B cell (primary cell): Measurements from ENCODE around the gene BMPR1A. TPM values are rescaled to one million over a fixed set of nuclear protein-coding genes. Genes with fewer than 3 reads are reported as not detected.
A peak's percentile ranks its signal among the peaks of the same experiment; 100 is the strongest.

Experiments used
- ATAC-seq: fragments of 200-7000 bp; cut with Tn5 transposase; one replicate; pipeline ENCODE4 v1.10.0; 2021; ENCODE audit warnings: low read depth, mild to moderate bottlenecking, moderate number of reproducible peaks, moderate library complexity
- CTCF ChIA-PET: fragments of 350-600 bp; sonication (Branson Sonifier 250); formaldehyde crosslinking; loops from one replicate; lab custom pipeline; 2021; ENCODE audit warnings: antibody characterized with exemption, inconsistent platforms; lab: Charles Lee
- POLR2A ChIA-PET: fragments of 350-600 bp; sonication (Branson Sonifier 250); formaldehyde crosslinking; loops from one replicate; lab custom pipeline; 2021; ENCODE audit warnings: antibody characterized with exemption; lab: Charles Lee
- DNase-seq: peaks from one replicate; pipeline ENCODE4 v3.0.0; 2013
- H2AFZ ChIP-seq: 2 replicates; pipeline ENCODE4 v1.6.1; 2012; ENCODE audit warnings: mild to moderate bottlenecking, low read depth, low read length; ENCODE audit not compliant: insufficient read depth, poor library complexity, severe bottlenecking
- H3K27ac ChIP-seq, 2 donors: 1 replicate in 1 of 2; 2 replicates in 1 of 2; pipeline ENCODE4 v1.5.1; 2012 to 2013; ENCODE audit warnings: low read length in 2 of 2, mild to moderate bottlenecking in 2 of 2, moderate library complexity in 1 of 2
- H3K27me3 ChIP-seq, 4 experiments: fragments of 200-600 bp in 1 of 4; sonication (generic) in 1 of 4; replicated peaks in 1 of 4; 1 replicate in 2 of 4; 2 replicates in 2 of 4; pipeline versions ENCODE4 v1.6.1 to v1.7.0; 2013 to 2016; ENCODE audit warnings: low read length in 3 of 4, mild to moderate bottlenecking in 2 of 4, mixed read lengths in 1 of 4, moderate library complexity in 1 of 4; ENCODE audit not compliant: insufficient read depth in 4 of 4, control insufficient read depth in 3 of 4; ENCODE audit errors: control extremely low read depth in 1 of 4
- H3K36me3 ChIP-seq, 2 experiments: replicated peaks in 1 of 2; 1 replicate in 1 of 2; 2 replicates in 1 of 2; pipeline versions ENCODE4 v1.6.1 to v1.7.1; 2013; ENCODE audit warnings: low read length in 1 of 2; ENCODE audit not compliant: insufficient read depth in 2 of 2, control insufficient read depth in 1 of 2; ENCODE audit errors: control extremely low read depth in 1 of 2, extremely low read depth in 1 of 2
- H3K4me1 ChIP-seq, 2 donors: fragments of 200-600 bp in 1 of 2; sonication (generic) in 1 of 2; 1 replicate in 1 of 2; 2 replicates in 1 of 2; pipeline versions ENCODE4 v1.5.1 to v1.6.1; 2013 to 2017; ENCODE audit warnings: low read length in 2 of 2; ENCODE audit not compliant: control insufficient read depth in 2 of 2, insufficient read depth in 2 of 2
- H3K4me2 ChIP-seq: replicated peaks from 2 replicates; pipeline ENCODE3; 2012; ENCODE audit warnings: mild to moderate bottlenecking, low read depth, low read length; ENCODE audit not compliant: poor library complexity, severe bottlenecking
- H3K4me3 ChIP-seq, 5 experiments: fragments of 200-600 bp in 1 of 5; sonication (generic) in 1 of 5; 1 replicate in 3 of 5; 2 replicates in 2 of 5; pipeline versions ENCODE4 v1.5.1 to v1.7.0; 2011 to 2016; ENCODE audit warnings: low read length in 4 of 5, mild to moderate bottlenecking in 4 of 5, low read depth in 2 of 5, control low read depth in 1 of 5, moderate library complexity in 1 of 5; ENCODE audit not compliant: insufficient read depth in 1 of 5; ENCODE audit errors: control extremely low read depth in 1 of 5, extremely low read depth in 1 of 5
- H3K79me2 ChIP-seq: fragments of 200-600 bp; sonication (generic); one replicate; pipeline ENCODE4 v1.6.0; 2016; ENCODE audit warnings: low read length; ENCODE audit not compliant: control insufficient read depth, insufficient read depth
- H3K9ac ChIP-seq: fragments of 200-600 bp; sonication (generic); 2 replicates; pipeline ENCODE4 v1.6.1; 2017; ENCODE audit warnings: mild to moderate bottlenecking, low read length, moderate library complexity
- H3K9me3 ChIP-seq, 3 donors: one replicate each; pipeline versions ENCODE4 v1.6.1 to v1.7.1; 2013; ENCODE audit warnings: low read length in 2 of 3; ENCODE audit not compliant: control insufficient read depth in 2 of 3, insufficient read depth in 1 of 3; ENCODE audit errors: control extremely low read depth in 1 of 3
- H4K20me1 ChIP-seq: 2 replicates; pipeline ENCODE4 v1.6.0; 2012; ENCODE audit warnings: mild to moderate bottlenecking, low read length; ENCODE audit not compliant: insufficient read depth, control insufficient read depth, poor library complexity, severe bottlenecking
- H3K27ac Mint-ChIP-seq: one replicate; pipeline ENCODE4 v1.8.0; 2021; ENCODE audit warnings: mixed read lengths
- H3K27me3 Mint-ChIP-seq: one replicate; pipeline ENCODE4 v1.8.0; 2021; ENCODE audit warnings: mixed read lengths
- H3K4me1 Mint-ChIP-seq: one replicate; pipeline ENCODE4 v1.8.0; 2021; ENCODE audit warnings: mixed read lengths
- H3K4me3 Mint-ChIP-seq: one replicate; pipeline ENCODE4 v1.8.0; 2021; ENCODE audit warnings: mixed read lengths
- H3K9me3 Mint-ChIP-seq: one replicate; pipeline ENCODE4 v1.8.0; 2022; ENCODE audit warnings: mixed read lengths; ENCODE audit not compliant: insufficient read depth
- CTCF ChIP-seq: fragments of 200-600 bp; IDR thresholded peaks from one replicate; pipeline ENCODE4 v1.8.0; 2022; ENCODE audit warnings: antibody characterized with exemption, mild to moderate bottlenecking
- EZH2 ChIP-seq: IDR thresholded peaks from 2 replicates; pipeline ENCODE4 v1.6.1; 2012; ENCODE audit warnings: borderline replicate concordance, low read depth, mild to moderate bottlenecking, moderate library complexity, low read length; ENCODE audit not compliant: insufficient read depth, poor library complexity, severe bottlenecking
- WGBS: methylation state at CpG from one replicate; pipeline ENCODE4 v1.1.5; 2013; ENCODE audit warnings: missing lambda C conversion rate; ENCODE audit not compliant: insufficient coverage; 5-methylcytosine and 5-hydroxymethylcytosine counted together
- intact Hi-C: fragments of 100-400 bp; cut with micrococcal nuclease; formaldehyde crosslinking; loops from one replicate; pipeline ENCODE4 v1.10.0; 2022
- polyA plus RNA-seq: library from polyadenylated mRNA; depleted of rRNA; stranded (reverse); fragments of >200 nt; gene quantifications from 2 replicates; pipeline ENCODE4 v1.2.3, GENCODE V29; 2012
- total RNA-seq, 2 donors: library from RNA; stranded (reverse); fragments of 120-200 nt in 1 of 2; gene quantifications; 1 replicate in 1 of 2; 2 replicates in 1 of 2; pipeline versions ENCODE4 v1.2.3 to v1.2.4, GENCODE V29; 2013 to 2022

The BMPR1A gene
- total and polyA plus RNA-seq, 2 donors (not counting 1 experiment from before 2014, with no cell fraction given): 1.9 to 15.1 TPM

- H3K4me1 ChIP-seq: no peaks in the 10 kb centered on the region
- no peak overlapping the region for H3K4me2 ChIP-seq
- H3K27me3 Mint-ChIP-seq: no peaks in the 10 kb centered on the region
- H4K20me1 ChIP-seq: no peaks in the 10 kb centered on the region
- 74% methylated on average over 5 of the region's 6 CpGs for WGBS
- ATAC-seq (no peak), DNase-seq (peak; percentile 5)
- H3K27me3 ChIP-seq: no peaks in the 10 kb centered on the region
- TF ChIP-seq EZH2 (no peak), CTCF (no peak)
- no peaks in the 10 kb centered on the region for H3K4me1 Mint-ChIP-seq
- intact Hi-C loops: loop anchor here (1.0 to 5.0 kb wide), 5 partner anchors 10 to 497 kb away; no protein-coding TSS in a partner anchor
- no peaks in the 10 kb centered on the region for H3K36me3 ChIP-seq
- no peak overlapping the region for H3K27ac ChIP-seq
- H3K9ac ChIP-seq: no peak overlapping the region
- CTCF ChIA-PET: interaction anchor here (0.9 to 4.3 kb wide), 9 partner anchors 11 to 499 kb away, joined by 3 to 68 read pairs (median 7); no protein-coding TSS in a partner anchor
- no peaks in the 10 kb centered on the region for H3K9me3 ChIP-seq
- no peak overlapping the region for H3K4me3 Mint-ChIP-seq
- H2AFZ ChIP-seq: no peak overlapping the region
- no peaks in the 10 kb centered on the region for H3K9me3 Mint-ChIP-seq
- H3K79me2 ChIP-seq: no peaks in the 10 kb centered on the region
- no peak overlapping the region for H3K4me3 ChIP-seq
- POLR2A ChIA-PET: no interaction called here
- no peak overlapping the region for H3K27ac Mint-ChIP-seq
These were observed 142.7 kb downstream of the BMPR1A start for GRCh38 chr10:86899132-86899531.

DNA sequence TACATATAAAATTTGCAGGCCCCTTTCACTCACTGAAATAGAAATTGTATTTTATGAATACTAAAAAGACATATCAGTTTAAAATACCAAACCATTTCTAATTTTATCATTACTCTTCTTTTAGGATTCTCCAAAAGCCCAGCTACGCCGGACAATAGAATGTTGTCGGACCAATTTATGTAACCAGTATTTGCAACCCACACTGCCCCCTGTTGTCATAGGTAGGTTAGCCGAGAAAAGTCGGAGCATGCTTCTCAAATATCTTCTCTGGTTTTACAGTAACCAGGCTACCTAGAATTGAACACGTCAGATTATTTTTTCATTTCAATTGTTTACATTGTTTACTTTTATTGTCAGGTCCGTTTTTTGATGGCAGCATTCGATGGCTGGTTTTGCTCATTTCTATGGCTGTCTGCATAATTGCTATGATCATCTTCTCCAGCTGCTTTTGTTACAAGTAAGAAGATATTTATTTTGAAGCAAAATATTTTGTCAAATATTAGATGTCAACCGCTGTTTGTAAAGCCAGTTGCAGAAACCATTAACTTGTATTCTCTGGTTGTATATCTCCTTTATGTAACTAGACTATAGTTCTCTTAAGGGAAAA lies 143.4 kb downstream of the BMPR1A start:
- Histone ChIP-seq H3K9me3 (no peaks in the 10 kb centered on the region), H3K27me3 (no peaks in the 10 kb centered on the region), H4K20me1 (no peaks in the 10 kb centered on the region), H2AFZ (no peak overlapping the region), H3K4me3 (no peak overlapping the region), H3K36me3 (no peaks in the 10 kb centered on the region), H3K4me1 (no peaks in the 10 kb centered on the region), H3K79me2 (no peaks in the 10 kb centered on the region), H3K27ac (no peak overlapping the region), H3K9ac (no peak overlapping the region), H3K4me2 (no peak overlapping the region)
- intact Hi-C loops: loop anchor here (1.0 to 5.0 kb wide), 5 partner anchors 10 to 497 kb away; no protein-coding TSS in a partner anchor
- no peak overlapping the region for H3K27ac Mint-ChIP-seq
- H3K27me3 Mint-ChIP-seq: no peaks in the 10 kb centered on the region
- ChIA-PET POLR2A (no interaction called here), CTCF (interaction anchor here (0.9 to 4.3 kb wide), 14 partner anchors 12 to 500 kb away, joined by 3 to 68 read pairs (median 4); no protein-coding TSS in a partner anchor)
- H3K9me3 Mint-ChIP-seq: no peaks in the 10 kb centered on the region
- no peak overlapping the region for H3K4me3 Mint-ChIP-seq
- TF ChIP-seq EZH2: no peak
- TF ChIP-seq CTCF: peak; percentile 74
- H3K4me1 Mint-ChIP-seq: no peaks in the 10 kb centered on the region
- DNase-seq (peak; percentile 59), ATAC-seq (no peak)
- WGBS: 20% methylated on average over 1 of the region's 9 CpGs
